SK-N-MC (cell line): ENCODE results near the gene OTOGL.

Experiments
- EZH2 ChIP-seq: fragments of 200-600 bp; sonication (generic); IDR thresholded peaks from one replicate; pipeline ENCODE4 v1.6.1; 2017; ENCODE audit warnings: antibody characterized with exemption
- POLR2AphosphoS5 ChIP-seq: IDR thresholded peaks from 2 replicates; pipeline ENCODE4 v1.6.1; 2012; ENCODE audit warnings: mild to moderate bottlenecking, low read depth, low read length, borderline replicate concordance

DNA sequence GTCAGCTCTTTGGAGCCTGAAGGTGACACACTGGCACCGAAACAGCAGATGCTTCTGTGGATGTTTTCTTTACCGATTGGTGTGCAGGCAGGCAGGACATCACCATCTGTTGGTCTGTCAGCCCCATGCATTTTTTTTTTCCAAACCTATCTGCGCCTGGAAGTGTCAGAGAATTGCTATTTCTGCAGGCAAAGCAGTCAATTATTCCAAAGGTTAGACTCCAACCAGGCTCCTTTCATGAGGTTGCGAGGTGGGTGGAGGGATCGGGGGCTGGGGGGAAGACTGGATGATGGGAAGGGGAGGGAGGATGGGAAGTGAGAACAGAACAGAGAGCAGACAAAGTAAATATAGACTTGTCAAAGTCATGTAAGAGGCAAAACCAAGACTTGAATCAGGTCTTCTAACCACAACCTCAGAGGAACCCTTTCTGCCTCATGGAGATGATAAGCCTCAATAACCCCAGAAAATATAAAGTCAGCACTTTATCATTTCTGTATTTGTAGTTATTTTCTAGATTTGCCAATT is 117.7 kb downstream of the OTOGL start:
- TF ChIP-seq POLR2AphosphoS5, result no peak
- no peak for TF ChIP-seq EZH2
